ENCODE data around the gene CYP24A1.

DNA sequence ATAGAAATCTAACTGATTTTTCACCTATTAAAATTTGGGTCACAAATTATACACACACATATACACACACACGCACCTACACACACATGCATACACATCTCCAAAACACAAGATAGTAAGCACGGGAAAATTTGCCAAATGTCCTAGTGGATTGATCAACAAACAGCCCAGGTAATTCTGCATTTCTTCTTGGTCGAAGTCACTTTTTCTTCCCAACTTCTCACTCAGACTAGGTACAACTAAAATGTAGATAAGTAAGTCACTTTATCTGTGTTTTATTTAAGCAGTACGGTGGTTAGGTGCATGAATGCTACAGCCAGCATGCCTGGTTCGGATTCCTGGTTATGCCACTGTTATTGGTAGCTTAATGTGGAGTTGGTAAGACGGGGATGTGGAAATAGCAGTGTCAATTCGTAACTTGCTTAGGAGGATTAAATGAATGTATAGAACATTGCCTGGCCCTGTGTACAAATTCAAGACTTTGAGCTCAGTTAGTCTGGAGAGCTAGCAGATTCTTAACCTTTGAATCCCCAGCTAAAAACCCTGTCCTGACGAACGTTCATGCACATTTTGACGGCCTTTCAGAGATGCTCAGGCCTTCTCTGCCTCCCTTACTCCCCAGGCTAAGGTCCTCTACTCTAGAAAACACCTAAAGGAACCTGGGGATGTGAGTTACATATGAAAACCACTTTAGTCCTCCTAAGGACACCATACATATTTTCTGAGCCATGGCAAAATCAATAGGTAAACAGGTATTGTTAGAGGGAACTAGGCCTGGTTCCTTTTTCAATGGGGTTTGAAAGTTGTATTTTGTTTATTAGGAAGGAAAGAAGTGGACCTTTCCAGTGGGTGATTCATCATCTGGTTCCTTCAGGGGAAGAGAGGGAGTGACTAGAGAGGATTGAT, 50.9 kb downstream of the CYP24A1 start:
- TF ChIP-seq, protein P1, sequence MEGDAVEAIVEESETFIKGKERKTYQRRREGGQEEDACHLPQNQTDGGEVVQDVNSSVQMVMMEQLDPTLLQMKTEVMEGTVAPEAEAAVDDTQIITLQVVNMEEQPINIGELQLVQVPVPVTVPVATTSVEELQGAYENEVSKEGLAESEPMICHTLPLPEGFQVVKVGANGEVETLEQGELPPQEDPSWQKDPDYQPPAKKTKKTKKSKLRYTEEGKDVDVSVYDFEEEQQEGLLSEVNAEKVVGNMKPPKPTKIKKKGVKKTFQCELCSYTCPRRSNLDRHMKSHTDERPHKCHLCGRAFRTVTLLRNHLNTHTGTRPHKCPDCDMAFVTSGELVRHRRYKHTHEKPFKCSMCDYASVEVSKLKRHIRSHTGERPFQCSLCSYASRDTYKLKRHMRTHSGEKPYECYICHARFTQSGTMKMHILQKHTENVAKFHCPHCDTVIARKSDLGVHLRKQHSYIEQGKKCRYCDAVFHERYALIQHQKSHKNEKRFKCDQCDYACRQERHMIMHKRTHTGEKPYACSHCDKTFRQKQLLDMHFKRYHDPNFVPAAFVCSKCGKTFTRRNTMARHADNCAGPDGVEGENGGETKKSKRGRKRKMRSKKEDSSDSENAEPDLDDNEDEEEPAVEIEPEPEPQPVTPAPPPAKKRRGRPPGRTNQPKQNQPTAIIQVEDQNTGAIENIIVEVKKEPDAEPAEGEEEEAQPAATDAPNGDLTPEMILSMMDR (optimal IDR thresholded peaks at IDR 0.05 in 1 of 3, IDR thresholded peaks at IDR 0.05 in 1 of 3, conservative IDR thresholded peaks at IDR 0.05 in 1 of 3; ENCODE audit: extremely low read depth in 1 of 3, insufficient read depth in 2 of 3, low read length in 3 of 3): no peak
- TF ChIP-seq EZH2 (IDR thresholded peaks at IDR 0.05; ENCODE audit: low read length): no peak
